Measurements from ENCODE around the gene POLR1C. TPM values are rescaled to one million over a fixed set of nuclear protein-coding genes. Genes with fewer than 3 reads are reported as not detected.

The POLR1C gene
- total RNA-seq, 4 donors from 2014 or later: 9.1 to 30.3 (median 17.6) TPM

GRCh38 chr6:43509984-43510826, 6.7 kb upstream of the POLR1C start, which contains the start of gene LRRC73:
Gene LRRC73 (minus strand): TSS chr6:43510346. CDS start chr6:43509785, 561 bp downstream.
- H3K36me3 ChIP-seq: peaks cover 44 to 51% (median 46%) of the 10 kb centered on the region in 4 donors
- peak; percentile 94 for DNase-seq (ENCODE audit: extremely low spot score)

GRCh38 chr6:43510827-43511163, 6.1 kb upstream of the POLR1C start:
- Histone ChIP-seq H3K27me3 (peaks cover 0 to 6% (median 0%) of the 10 kb centered on the region in 4 donors), H3K36me3 (peaks cover 38 to 51% (median 45%) of the 10 kb centered on the region in 4 donors), H3K27ac (replicated peaks in 1 of 4) (peak overlapping the region; percentile 54 to 70 (median 60)), H3K4me1 (peaks cover 48 to 64% (median 58%) of the 10 kb centered on the region in 4 donors), H3K4me3 (peak overlapping the region; percentile 65 to 83 (median 73)), H3K9me3 (no peaks in the 10 kb centered on the region)
- 95% methylated on average over 9 of the region's 10 CpGs for WGBS
- no peak for TF ChIP-seq EP300 (IDR thresholded peaks at IDR 0.05)
- TF ChIP-seq POLR2A (IDR thresholded peaks at IDR 0.05; ENCODE audit: low read depth): no peak
- TF ChIP-seq POLR2AphosphoS5 (IDR thresholded peaks at IDR 0.05): no peak
- no peak for TF ChIP-seq CTCF (IDR thresholded peaks at IDR 0.05)
- intact Hi-C loops (cut with DNase I): loop anchor here (10.0 kb wide), 1 partner anchor 336 kb away; the partner anchor contains the start of gene SRF
- no peak for DNase-seq (ENCODE audit: extremely low spot score)

More at GRCh38 chr6:43509984-43510826, 6.7 kb upstream of the POLR1C start, which contains the start of gene LRRC73:
- H3K9me3 ChIP-seq: no peaks in the 10 kb centered on the region
- TF ChIP-seq POLR2A (IDR thresholded peaks at IDR 0.05; ENCODE audit: low read depth) (no peak), POLR2AphosphoS5 (IDR thresholded peaks at IDR 0.05) (peak; percentile 66 to 67), EP300 (IDR thresholded peaks at IDR 0.05) (no peak), CTCF (IDR thresholded peaks at IDR 0.05) (no peak)
- peak within 1 kb of the TSS; percentile 65 to 83 (median 73) for H3K4me3 ChIP-seq
- 10% methylated on average over 18 of the region's 96 CpGs for WGBS
- H3K27ac ChIP-seq (replicated peaks in 1 of 4): peak within 1 kb of the TSS; percentile 54 to 70 (median 60)
- peaks cover 0 to 6% (median 0%) of the 10 kb centered on the region in 4 donors for H3K27me3 ChIP-seq
- peaks cover 42 to 58% (median 52%) of the 10 kb centered on the region in 4 donors for H3K4me1 ChIP-seq
- intact Hi-C loops (cut with DNase I): loop anchor here (5.0 to 10.0 kb wide), 2 partner anchors 248 to 335 kb away; partner anchors contain the start of gene SRF

- TF ChIP-seq EP300 (IDR thresholded peaks at IDR 0.05) (no peak), CTCF (IDR thresholded peaks at IDR 0.05) (no peak), POLR2A (IDR thresholded peaks at IDR 0.05; ENCODE audit: low read depth) (no peak), POLR2AphosphoS5 (IDR thresholded peaks at IDR 0.05) (no peak)
- Histone ChIP-seq H3K27ac (replicated peaks in 1 of 4) (no peak overlapping the region), H3K4me1 (peaks cover 45 to 64% (median 59%) of the 10 kb centered on the region in 4 donors), H3K9me3 (no peaks in the 10 kb centered on the region), H3K27me3 (peaks cover 0 to 6% (median 0%) of the 10 kb centered on the region in 4 donors), H3K36me3 (peaks cover 36 to 51% (median 43%) of the 10 kb centered on the region in 4 donors), H3K4me3 (no peak overlapping the region)
- intact Hi-C loops (cut with DNase I): loop anchor here (10.0 kb wide), 1 partner anchor 337 kb away; the partner anchor contains the start of gene SRF
- DNase-seq (ENCODE audit: extremely low spot score): no peak
- 82% methylated on average over 9 of the region's 11 CpGs for WGBS
Measured at GRCh38 chr6:43511824-43512415, 5.0 kb upstream of the POLR1C start.

GRCh38 chr6:43515808-43516207, 1.1 kb upstream of the POLR1C start:
- peak overlapping the region; percentile 77 to 92 (median 86) for H3K4me3 ChIP-seq
- no peak for TF ChIP-seq POLR2AphosphoS5 (IDR thresholded peaks at IDR 0.05)
- TF ChIP-seq POLR2A (IDR thresholded peaks at IDR 0.05; ENCODE audit: low read depth): no peak
- TF ChIP-seq CTCF (IDR thresholded peaks at IDR 0.05): no peak
- TF ChIP-seq EP300 (IDR thresholded peaks at IDR 0.05): no peak
- no peaks in the 10 kb centered on the region for H3K9me3 ChIP-seq
- no peaks in the 10 kb centered on the region for H3K27me3 ChIP-seq
- H3K27ac ChIP-seq (replicated peaks in 1 of 4): peak overlapping the region in 3 of 4 donors; percentile 85 to 89 (median 87)
- intact Hi-C loops (cut with DNase I): loop anchor here (10.0 kb wide), 1 partner anchor 341 kb away; the partner anchor contains the start of gene SRF
- no peak for DNase-seq (ENCODE audit: extremely low spot score)
- WGBS: 75% methylated on average over 9 of the region's 9 CpGs
- peaks cover 53 to 69% (median 60%) of the 10 kb centered on the region in 4 donors for H3K36me3 ChIP-seq
- peaks cover 43 to 58% (median 55%) of the 10 kb centered on the region in 4 donors for H3K4me1 ChIP-seq

All from esophagus muscularis mucosa (tissue), 4 donors.